HCT116 (cell line): ENCODE data around the gene PCLO. TPM values are rescaled to one million over a fixed set of nuclear protein-coding genes. Genes with fewer than 3 reads are reported as not detected.

Source experiments
- ATAC-seq: fragments of 200-7000 bp; cut with Tn5 transposase; 2 replicates; pipeline ENCODE4 v1.9.1; 2020; ENCODE audit warnings: mild to moderate bottlenecking, moderate library complexity
- BruUV-seq: library from RNA; stranded (reverse); fragments of 400-500 nt; replicated peaks from 2 replicates; lab custom pipeline; 2021; lab: Mats Ljungman, UMichigan
- CTCF ChIA-PET: fragments of 300-600 bp; sonication (Branson Sonifier 250); formaldehyde crosslinking; loops from one replicate; lab custom pipeline; 2021; ENCODE audit warnings: antibody characterized with exemption; lab: Charles Lee
- POLR2A ChIA-PET: fragments of 300-600, 350-600 bp; sonication (Branson Sonifier 250); formaldehyde crosslinking; loops from one replicate; lab custom pipeline; 2021; ENCODE audit warnings: antibody characterized with exemption; lab: Charles Lee
- RAD21 ChIA-PET, 2 experiments: fragments of 300-600 bp; sonication (Branson Sonifier 250); formaldehyde crosslinking; loops; one replicate each; lab custom pipeline; 2023; ENCODE audit warnings: low total read pairs in 2 of 2; ENCODE audit not compliant: uncharacterized antibody in 2 of 2, unreplicated experiment in 2 of 2, low non-redundant PET in 1 of 2; lab: Charles Lee
- DNase-seq: peaks from one replicate; pipeline ENCODE4 v3.0.0-alpha.2; 2010; ENCODE audit warnings: low read depth, low spot score
- H2AFZ ChIP-seq: fragments of 200-600 bp; shearing (Covaris generic), sonication (generic); 2 replicates; pipeline ENCODE4 v1.6.1; 2017; ENCODE audit warnings: low read depth, mixed run types, mixed read lengths, antibody characterized with exemption, low read length; ENCODE audit not compliant: poor library complexity, severe bottlenecking
- H3K27ac ChIP-seq: 2 replicates; pipeline ENCODE4 v1.5.1; 2012; ENCODE audit warnings: low read depth, low read length
- H3K27me3 ChIP-seq: fragments of 200-600 bp; sonication (generic); 2 replicates; pipeline ENCODE4 v1.6.1; 2016; ENCODE audit warnings: mixed run types, low read length, mixed read lengths; ENCODE audit not compliant: insufficient read depth
- H3K36me3 ChIP-seq, 2 experiments: fragments of 200-500 bp in 1 of 2; fragments of 200-600 bp in 1 of 2; sonication (Bioruptor generic) in 1 of 2; sonication (generic) in 1 of 2; 2 replicates each; pipeline versions ENCODE4 v1.5.1 to v1.6.1; 2014 to 2016; ENCODE audit warnings: low read length in 2 of 2, inconsistent platforms in 1 of 2, mixed read lengths in 1 of 2, mixed run types in 1 of 2; ENCODE audit not compliant: insufficient read depth in 2 of 2, control insufficient read depth in 1 of 2
- H3K4me1 ChIP-seq, 2 experiments: fragments of 200-600 bp in 1 of 2; sonication (generic) in 1 of 2; 2 replicates each; pipeline versions ENCODE4 v1.5.1 to v1.6.1; 2012 to 2017; ENCODE audit warnings: low read length in 2 of 2, inconsistent platforms in 1 of 2, mild to moderate bottlenecking in 1 of 2, mixed read lengths in 1 of 2, mixed run types in 1 of 2, moderate library complexity in 1 of 2; ENCODE audit not compliant: insufficient read depth in 2 of 2, control insufficient read depth in 1 of 2
- H3K4me2 ChIP-seq: fragments of 200-600 bp; sonication (generic); 2 replicates; pipeline ENCODE4 v1.6.1; 2017; ENCODE audit warnings: mixed run types, low read length, mixed read lengths
- H3K4me3 ChIP-seq, 2 experiments: fragments of 200-600 bp in 1 of 2; sonication (generic) in 1 of 2; replicated peaks in 1 of 2; 2 replicates each; pipeline ENCODE4 v1.5.1; 2011 to 2016; ENCODE audit warnings: low read length in 2 of 2, control low read depth in 1 of 2, low read depth in 1 of 2, mild to moderate bottlenecking in 1 of 2, mixed read lengths in 1 of 2, mixed run types in 1 of 2
- H3K79me2 ChIP-seq: fragments of 200-600 bp; sonication (generic); 2 replicates; pipeline ENCODE4 v1.6.1; 2017; ENCODE audit warnings: mild to moderate bottlenecking, mixed run types, low read length, moderate library complexity, mixed read lengths; ENCODE audit not compliant: insufficient read depth
- H3K9ac ChIP-seq: fragments of 200-600 bp; sonication (generic); 2 replicates; pipeline ENCODE4 v1.6.1; 2016; ENCODE audit warnings: low read length, mixed read lengths
- H3K9me2 ChIP-seq: fragments of 200-600 bp; sonication (generic), shearing (Covaris generic); 2 replicates; pipeline ENCODE4 v1.6.1; 2017; ENCODE audit warnings: mixed run types, mild to moderate bottlenecking, moderate library complexity; ENCODE audit not compliant: insufficient read depth
- H3K9me3 ChIP-seq, 2 experiments: fragments of 200-500 bp in 1 of 2; fragments of 200-600 bp in 1 of 2; sonication (Bioruptor generic) in 1 of 2; sonication (generic) in 1 of 2; 2 replicates each; pipeline ENCODE4 v1.6.1; 2014 to 2017; ENCODE audit warnings: low read length in 2 of 2, mixed read lengths in 2 of 2, inconsistent platforms in 1 of 2, low read depth in 1 of 2, mild to moderate bottlenecking in 1 of 2, mixed run types in 1 of 2, moderate library complexity in 1 of 2; ENCODE audit not compliant: control insufficient read depth in 1 of 2, insufficient read depth in 1 of 2
- H4K20me1 ChIP-seq: fragments of 200-600 bp; sonication (generic), shearing (Covaris generic); 2 replicates; pipeline ENCODE4 v1.6.1; 2017; ENCODE audit warnings: mixed run types, mild to moderate bottlenecking, moderate library complexity; ENCODE audit not compliant: insufficient read depth
- CBX3 ChIP-seq: IDR thresholded peaks from 2 replicates; pipeline ENCODE4 v1.6.1; 2012; ENCODE audit warnings: low read depth
- CEBPB ChIP-seq: IDR thresholded peaks from 2 replicates; pipeline ENCODE4 v1.6.1; 2012; ENCODE audit warnings: low read depth
- CTCF ChIP-seq, 3 experiments: fragments of 200-600 bp in 1 of 3; sonication (generic) in 1 of 3; IDR thresholded peaks in 2 of 3; conservative IDR thresholded peaks in 1 of 3; 2 replicates each; pipeline ENCODE4 v1.5.1; 2012 to 2017; ENCODE audit warnings: low read depth in 2 of 3, low read length in 2 of 3, antibody characterized with exemption in 1 of 3, borderline replicate concordance in 1 of 3, control low read depth in 1 of 3, mild to moderate bottlenecking in 1 of 3, mixed read lengths in 1 of 3, mixed run types in 1 of 3, moderate library complexity in 1 of 3; ENCODE audit not compliant: insufficient read depth in 1 of 3
- EGR1 ChIP-seq: IDR thresholded peaks from 2 replicates; pipeline ENCODE4 v1.6.1; 2012; ENCODE audit warnings: low read depth
- ELF1 ChIP-seq: IDR thresholded peaks from 2 replicates; pipeline ENCODE4 v1.6.1; 2012; ENCODE audit warnings: low read depth, borderline replicate concordance
- EZH2 ChIP-seq: fragments of 200-600 bp; sonication (generic); IDR thresholded peaks from 2 replicates; pipeline ENCODE4 v1.6.1; 2017; ENCODE audit warnings: antibody characterized with exemption, mixed run types
- EZH2phosphoT487 ChIP-seq: fragments of 200-600 bp; IDR thresholded peaks from 2 replicates; pipeline ENCODE4 v1.6.1; 2018; ENCODE audit warnings: antibody characterized with exemption, borderline replicate concordance
- FOSL1 ChIP-seq: IDR thresholded peaks from 2 replicates; pipeline ENCODE4 v1.6.1; 2012; ENCODE audit warnings: low read depth
- JUND ChIP-seq: IDR thresholded peaks from 2 replicates; pipeline ENCODE4 v1.6.1; 2012
- POLR2A ChIP-seq: IDR thresholded peaks from 2 replicates; pipeline ENCODE4 v1.7.0; 2011; ENCODE audit warnings: borderline replicate concordance; ENCODE audit not compliant: insufficient read depth, insufficient read length; ENCODE audit errors: extremely low read depth
- POLR2AphosphoS5 ChIP-seq: IDR thresholded peaks from 2 replicates; pipeline ENCODE4 v1.6.1; 2011; ENCODE audit warnings: mild to moderate bottlenecking, low read depth, low read length, moderate library complexity
- RAD21 ChIP-seq: IDR thresholded peaks from 2 replicates; pipeline ENCODE4 v1.6.1; 2012; ENCODE audit warnings: low read depth, mild to moderate bottlenecking
- SIN3A ChIP-seq: IDR thresholded peaks from 2 replicates; pipeline ENCODE4 v1.6.1; 2012; ENCODE audit warnings: low read depth
- SP1 ChIP-seq: IDR thresholded peaks from 2 replicates; pipeline ENCODE4 v1.6.1; 2012; ENCODE audit warnings: low read depth
- SRF ChIP-seq: IDR thresholded peaks from 2 replicates; pipeline ENCODE4 v1.6.1; 2012; ENCODE audit warnings: low read depth
- YY1 ChIP-seq: IDR thresholded peaks from 2 replicates; pipeline ENCODE4 v1.6.1; 2011; ENCODE audit warnings: low read length, low read depth, moderate library complexity, mild to moderate bottlenecking; ENCODE audit not compliant: insufficient replicate concordance; ENCODE audit errors: extremely low read depth
- ZFX ChIP-seq: fragments of 450-650 bp; IDR thresholded peaks from 2 replicates; pipeline ENCODE4 v1.6.1; 2017
- ZNF274 ChIP-seq: fragments of 200-500 bp; sonication (Bioruptor generic); IDR thresholded peaks from 2 replicates; pipeline ENCODE4 v1.6.1; 2014; ENCODE audit warnings: mild to moderate bottlenecking, low read depth, low read length, inconsistent platforms
- intact Hi-C: fragments of 100-400 bp; cut with micrococcal nuclease; formaldehyde crosslinking; loops from 2 replicates; pipeline ENCODE4 v1.10.0; 2022
- total RNA-seq: library from RNA; stranded (reverse); gene quantifications from one replicate; pipeline ENCODE4 v1.2.1, GENCODE V29; 2021; ENCODE audit not compliant: unreplicated experiment
- TF ChIP-seq, protein P1 (sequence below): IDR thresholded peaks from 2 replicates; pipeline ENCODE4 v1.6.1; 2012

PCLO gene
- total RNA-seq, 1 experiment from 2014 or later, result 2.4 TPM

DNA sequence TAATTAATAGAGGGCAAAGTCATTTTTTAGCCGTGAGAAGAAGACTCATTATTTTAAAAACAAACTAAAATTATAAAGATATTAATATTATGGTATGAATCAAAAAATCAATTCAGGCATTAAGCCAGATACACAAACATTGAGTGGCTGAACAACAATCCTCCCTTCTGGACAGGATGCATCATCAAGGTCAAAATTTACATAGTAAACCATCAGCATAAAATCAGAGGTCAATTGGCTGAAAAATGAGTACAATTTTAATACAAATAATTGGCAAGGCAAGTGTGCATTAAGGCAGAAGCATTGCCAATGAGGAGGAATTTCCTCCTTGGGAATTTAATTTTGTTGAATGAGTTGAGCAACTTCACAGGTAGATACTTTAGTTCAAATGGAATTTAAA, 108.2 kb downstream of the PCLO start:
- DNase-seq, result no peak
- Histone ChIP-seq H3K79me2 (no peaks in the 10 kb centered on the region), H3K9ac (no peak overlapping the region), H3K4me3 (no peak overlapping the region), H3K4me1 (no peaks in the 10 kb centered on the region), H2AFZ (no peak overlapping the region), H4K20me1 (no peaks in the 10 kb centered on the region), H3K9me3 (no peaks in the 10 kb centered on the region), H3K36me3 (no peaks in the 10 kb centered on the region), H3K4me2 (no peak overlapping the region), H3K27me3 (no peaks in the 10 kb centered on the region), H3K9me2 (no peaks in the 10 kb centered on the region; the same call in 1 of the 2 replicates), H3K27ac (no peak overlapping the region)
- RAD21 ChIA-PET, result no interaction called here
- intact Hi-C loops, result no loop called here
- POLR2A ChIA-PET, result no interaction called here
- no peak for ATAC-seq
- no TSS peak for BruUV-seq
- CTCF ChIA-PET, result no interaction called here
- TF ChIP-seq POLR2AphosphoS5 (no peak), ELF1 (no peak), SP1 (no peak), ZFX (no peak), POLR2A (no peak), CEBPB (no peak), YY1 (no peak), EZH2 (no peak), RAD21 (no peak), ZNF274 (no peak)

DNA sequence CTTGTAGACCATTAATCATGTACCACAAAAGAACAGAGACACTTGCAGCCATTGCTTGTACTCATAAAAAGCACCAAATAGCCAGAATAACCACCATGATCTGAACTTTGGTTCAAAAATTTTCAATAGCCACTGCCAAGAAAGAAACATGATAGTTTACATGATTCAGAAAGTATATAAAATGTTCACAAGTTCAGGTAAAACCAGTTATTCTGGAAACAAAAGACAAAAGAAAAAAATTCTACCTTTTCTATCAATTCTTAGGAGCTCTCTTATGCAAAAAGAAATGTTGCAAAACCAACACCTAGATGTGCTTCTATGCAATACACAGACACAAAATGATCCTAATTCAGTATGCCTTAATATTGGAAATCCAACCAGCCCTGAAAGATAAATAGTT, 108.7 kb downstream of the PCLO start:
- BruUV-seq, result no TSS peak
- no peak for ATAC-seq
- Histone ChIP-seq H3K9me3 (no peaks in the 10 kb centered on the region), H2AFZ (no peak overlapping the region), H3K36me3 (no peaks in the 10 kb centered on the region), H3K27ac (no peak overlapping the region), H4K20me1 (no peaks in the 10 kb centered on the region), H3K27me3 (no peaks in the 10 kb centered on the region), H3K4me2 (no peak overlapping the region), H3K9me2 (no peaks in the 10 kb centered on the region; the same call in 1 of the 2 replicates), H3K4me3 (no peak overlapping the region), H3K4me1 (no peaks in the 10 kb centered on the region), H3K9ac (no peak overlapping the region), H3K79me2 (no peaks in the 10 kb centered on the region)
- POLR2A ChIA-PET, result no interaction called here
- RAD21 ChIA-PET, result no interaction called here
- intact Hi-C loops, result no loop called here
- CTCF ChIA-PET, result no interaction called here
- DNase-seq, result no peak
- TF ChIP-seq JUND (no peak), YY1 (no peak), EZH2phosphoT487 (no peak), FOSL1 (no peak), CBX3 (no peak), SRF (no peak), POLR2A (no peak), EGR1 (no peak), SP1 (no peak), ZNF274 (no peak), CTCF (IDR thresholded peaks at IDR 0.05 in 2 of 3, conservative IDR thresholded peaks at IDR 0.05 in 1 of 3; ENCODE audit: borderline replicate concordance in 1 of 3, insufficient read depth in 1 of 3, low read depth in 2 of 3, low read length in 2 of 3) (no peak), ZFX (no peak), ELF1 (no peak), SIN3A (no peak)
- TF ChIP-seq, protein P1, sequence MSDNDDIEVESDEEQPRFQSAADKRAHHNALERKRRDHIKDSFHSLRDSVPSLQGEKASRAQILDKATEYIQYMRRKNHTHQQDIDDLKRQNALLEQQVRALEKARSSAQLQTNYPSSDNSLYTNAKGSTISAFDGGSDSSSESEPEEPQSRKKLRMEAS, result no peak
